Tibial nerve (tissue), 4 donors: Measurements from ENCODE around the gene ARPC1A. TPM values are rescaled to one million over a fixed set of nuclear protein-coding genes. Genes with fewer than 3 reads are reported as not detected.
A peak's percentile ranks its signal among the peaks of the same experiment; 100 is the strongest.

Experiments used
- DNase-seq, 2 donors: peaks; one replicate each; pipeline ENCODE4 v3.0.0-alpha.2; 2019; ENCODE audit warnings: low spot score in 2 of 2
- H3K27ac ChIP-seq, 4 donors: fragments of 200-600 bp; sonication (generic) in 3 of 4; one replicate each; pipeline ENCODE4 v1.5.1; 2017 to 2019; ENCODE audit warnings: mild to moderate bottlenecking in 1 of 4
- H3K27me3 ChIP-seq, 2 donors: fragments of 200-600 bp; sonication (generic) in 1 of 2; one replicate each; pipeline versions ENCODE4 v1.5.1 to v1.6.0; 2017 to 2019
- H3K36me3 ChIP-seq, 3 donors: fragments of 200-600 bp; sonication (generic); one replicate each; pipeline ENCODE4 v1.5.1; 2018 to 2019
- H3K4me1 ChIP-seq, 4 donors: fragments of 200-600 bp; sonication (generic) in 3 of 4; one replicate each; pipeline ENCODE4 v1.5.1; 2017 to 2019
- H3K4me3 ChIP-seq, 4 donors: fragments of 200-600 bp; sonication (generic) in 3 of 4; one replicate each; pipeline ENCODE4 v1.5.1; 2017 to 2019; ENCODE audit warnings: mild to moderate bottlenecking in 1 of 4, moderate library complexity in 1 of 4
- H3K9me3 ChIP-seq, 4 donors: fragments of 200-600 bp; sonication (generic) in 3 of 4; one replicate each; pipeline ENCODE4 v1.5.1; 2017 to 2019
- EP300 ChIP-seq, 2 donors: sonication (generic); formaldehyde crosslinking; IDR thresholded peaks; one replicate each; pipeline ENCODE4 v1.6.1; 2017; ENCODE audit warnings: antibody characterized with exemption in 2 of 2, mild to moderate bottlenecking in 1 of 2
- POLR2A ChIP-seq, 2 donors: fragments of 450-650 bp; IDR thresholded peaks; one replicate each; pipeline ENCODE4 v1.6.1; 2017; ENCODE audit warnings: antibody characterized with exemption in 2 of 2, mild to moderate bottlenecking in 2 of 2, moderate library complexity in 2 of 2
- WGBS, 2 donors: methylation state at CpG; one replicate each; pipeline ENCODE4 v1.1.5; 2018; 5-methylcytosine and 5-hydroxymethylcytosine counted together
- total RNA-seq, 4 donors: library from RNA; depleted of rRNA; stranded (reverse); fragments of >200 nt; gene quantifications; one replicate each; pipeline ENCODE4 v1.1.0, GENCODE V29; 2016
- TF ChIP-seq, protein P1 (sequence below), 5 experiments: fragments of 200-600 bp in 3 of 5; fragments of 450-650 bp in 2 of 5; sonication (generic) in 3 of 5; IDR thresholded peaks; one replicate each; pipeline ENCODE4 v1.5.1; 2016 to 2019; ENCODE audit warnings: antibody characterized with exemption in 5 of 5, mild to moderate bottlenecking in 3 of 5, moderate library complexity in 2 of 5

The ARPC1A gene
- total RNA-seq, 4 donors from 2014 or later, result 92.2 to 151 (median 118) TPM

DNA sequence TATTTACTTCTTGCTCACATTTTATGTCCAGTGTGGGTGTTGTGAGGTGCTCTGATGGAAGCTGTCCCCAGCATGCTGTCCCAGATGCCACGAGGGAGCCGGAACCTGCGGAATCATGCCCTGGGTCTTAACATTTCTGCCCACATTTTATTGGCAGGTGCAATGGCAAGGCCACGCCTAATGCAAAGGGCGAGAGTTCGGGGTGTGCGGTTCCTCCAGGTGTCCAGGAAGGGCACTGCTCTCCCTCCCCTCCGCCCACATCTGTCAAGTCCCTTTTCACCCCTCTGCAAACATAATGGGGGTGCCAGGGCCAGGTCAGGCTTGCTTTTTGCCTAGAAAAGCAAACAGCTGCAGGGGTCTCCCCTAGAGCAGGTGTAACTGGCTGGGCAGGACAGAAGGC is 66.3 kb downstream of the ARPC1A start:
- TF ChIP-seq EP300 (IDR thresholded peaks at IDR 0.05), result no peak
- TF ChIP-seq POLR2A (IDR thresholded peaks at IDR 0.05), result no peak
- TF ChIP-seq, protein P1, sequence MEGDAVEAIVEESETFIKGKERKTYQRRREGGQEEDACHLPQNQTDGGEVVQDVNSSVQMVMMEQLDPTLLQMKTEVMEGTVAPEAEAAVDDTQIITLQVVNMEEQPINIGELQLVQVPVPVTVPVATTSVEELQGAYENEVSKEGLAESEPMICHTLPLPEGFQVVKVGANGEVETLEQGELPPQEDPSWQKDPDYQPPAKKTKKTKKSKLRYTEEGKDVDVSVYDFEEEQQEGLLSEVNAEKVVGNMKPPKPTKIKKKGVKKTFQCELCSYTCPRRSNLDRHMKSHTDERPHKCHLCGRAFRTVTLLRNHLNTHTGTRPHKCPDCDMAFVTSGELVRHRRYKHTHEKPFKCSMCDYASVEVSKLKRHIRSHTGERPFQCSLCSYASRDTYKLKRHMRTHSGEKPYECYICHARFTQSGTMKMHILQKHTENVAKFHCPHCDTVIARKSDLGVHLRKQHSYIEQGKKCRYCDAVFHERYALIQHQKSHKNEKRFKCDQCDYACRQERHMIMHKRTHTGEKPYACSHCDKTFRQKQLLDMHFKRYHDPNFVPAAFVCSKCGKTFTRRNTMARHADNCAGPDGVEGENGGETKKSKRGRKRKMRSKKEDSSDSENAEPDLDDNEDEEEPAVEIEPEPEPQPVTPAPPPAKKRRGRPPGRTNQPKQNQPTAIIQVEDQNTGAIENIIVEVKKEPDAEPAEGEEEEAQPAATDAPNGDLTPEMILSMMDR (IDR thresholded peaks at IDR 0.05), result no peak
- Histone ChIP-seq H3K4me3 (peak overlapping the region in 1 of 4 donors; percentile 53), H3K9me3 (no peaks in the 10 kb centered on the region), H3K27ac (peak overlapping the region; percentile 70 to 88 (median 76)), H3K27me3 (no peaks in the 10 kb centered on the region), H3K36me3 (peaks cover 0 to 89% (median 11%) of the 10 kb centered on the region in 3 donors), H3K4me1 (peaks cover 0 to 50% (median 18%) of the 10 kb centered on the region in 4 donors)
- WGBS, 2 donors, result 83 to 89% methylated on average over 8 of the region's 8 CpGs
- DNase-seq, result no peak

DNA sequence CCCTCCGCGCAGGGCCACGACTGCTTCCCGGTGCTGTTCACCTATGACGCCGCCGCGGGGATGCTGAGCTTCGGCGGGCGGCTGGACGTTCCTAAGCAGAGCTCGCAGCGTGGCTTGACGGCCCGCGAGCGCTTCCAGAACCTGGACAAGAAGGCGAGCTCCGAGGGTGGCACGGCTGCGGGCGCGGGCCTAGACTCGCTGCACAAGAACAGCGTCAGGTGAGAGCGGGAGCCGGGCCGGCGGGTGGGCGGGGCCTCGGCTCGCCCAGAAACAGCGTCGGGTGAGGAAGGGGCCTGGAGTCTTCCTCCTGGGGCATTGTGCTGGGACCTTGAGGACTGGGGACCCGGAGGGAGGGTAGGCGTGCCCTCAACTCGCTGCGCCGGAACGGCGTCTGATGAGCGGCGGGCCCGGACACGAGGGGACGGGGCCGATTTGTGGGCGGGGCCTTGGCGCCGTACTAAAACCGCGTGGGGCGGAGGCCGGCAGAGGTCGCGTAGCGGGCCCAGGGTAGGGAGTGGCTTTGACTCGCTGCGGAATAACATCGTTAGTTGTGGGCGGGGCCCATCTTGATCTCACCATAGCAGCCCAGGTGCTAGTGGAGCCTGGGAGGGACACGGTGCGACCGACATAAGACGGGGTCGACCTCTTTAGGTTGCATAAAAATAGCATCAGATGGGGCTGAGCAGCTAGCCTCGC is 67.1 kb downstream of the ARPC1A start:
- TF ChIP-seq EP300 (IDR thresholded peaks at IDR 0.05), result peak in 1 of 2 donors; percentile 78
- TF ChIP-seq, protein P1 (IDR thresholded peaks at IDR 0.05), result no peak
- TF ChIP-seq POLR2A (IDR thresholded peaks at IDR 0.05), result peak in 1 of 2 donors; percentile 31
- H3K27ac ChIP-seq, result peak overlapping the region; percentile 70 to 88 (median 76)
- peaks cover 0 to 58% (median 20%) of the 10 kb centered on the region in 4 donors for H3K4me1 ChIP-seq
- peak; percentile 52 to 54 for DNase-seq
- no peaks in the 10 kb centered on the region for H3K27me3 ChIP-seq
- 4 to 11% methylated on average over 31 to 39 of the region's 68 CpGs for WGBS, 2 donors
- no peaks in the 10 kb centered on the region for H3K9me3 ChIP-seq
- peaks cover 0 to 89% (median 16%) of the 10 kb centered on the region in 3 donors for H3K36me3 ChIP-seq
- peak overlapping the region; percentile 32 to 53 (median 48) for H3K4me3 ChIP-seq

DNA sequence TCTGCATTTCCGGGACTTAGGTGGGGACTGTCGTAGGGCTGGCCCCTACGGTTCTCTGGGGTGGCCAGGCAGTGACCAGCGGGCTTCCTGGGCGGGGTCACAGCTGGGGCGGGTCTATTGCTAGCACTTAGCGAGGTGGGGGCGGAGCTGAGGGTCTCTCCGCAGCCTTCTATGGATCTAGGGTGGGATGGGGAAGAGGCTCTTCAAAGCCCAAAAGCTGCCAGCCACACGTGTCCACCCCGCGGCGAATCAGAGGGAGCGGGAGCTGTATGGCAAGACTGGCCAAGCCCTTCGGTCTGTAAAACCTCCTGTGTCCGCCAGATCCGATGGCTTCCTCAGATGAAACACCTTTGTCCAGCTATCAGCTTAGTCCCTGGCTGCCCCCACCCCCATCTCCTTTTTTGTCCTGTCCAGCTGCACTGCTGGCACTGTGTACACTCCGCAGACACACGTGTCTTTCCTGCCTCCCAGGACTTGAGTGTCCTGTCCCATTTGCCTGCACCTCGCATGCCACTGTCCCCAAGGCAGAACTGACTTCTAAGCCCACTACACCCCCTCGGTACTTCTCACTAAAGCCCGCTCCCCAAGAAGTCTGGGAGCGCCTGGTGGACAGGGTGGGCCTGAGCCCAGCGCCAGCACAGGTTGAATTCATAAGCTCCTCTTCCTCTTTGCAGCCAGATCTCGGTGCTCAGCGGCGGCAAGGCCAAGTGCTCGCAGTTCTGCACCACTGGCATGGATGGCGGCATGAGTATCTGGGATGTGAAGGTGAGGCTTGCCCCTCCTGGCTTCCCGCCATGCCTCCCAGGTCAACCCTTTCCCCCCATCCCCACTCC is 67.9 kb downstream of the ARPC1A start:
- DNase-seq, result no peak
- WGBS, 2 donors, result 47 to 63% methylated on average over 26 to 29 of the region's 30 CpGs

DNA sequence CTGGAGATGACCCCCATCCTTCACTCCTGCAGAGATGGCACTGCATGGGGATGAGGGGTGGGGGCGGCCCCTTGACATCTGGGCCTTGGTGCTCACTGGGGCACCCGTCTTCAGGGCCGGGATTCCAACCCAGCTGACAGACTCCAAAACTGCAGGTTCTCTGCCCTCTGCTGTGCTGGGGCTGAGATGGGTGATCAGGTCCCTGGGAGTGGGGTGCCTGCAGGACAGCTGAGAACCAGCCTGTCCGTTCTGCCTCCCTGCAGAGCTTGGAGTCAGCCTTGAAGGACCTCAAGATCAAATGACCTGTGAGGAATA is 68.4 kb downstream of the ARPC1A start:
- peaks cover 0 to 69% (median 20%) of the 10 kb centered on the region in 4 donors for H3K4me1 ChIP-seq
- no peaks in the 10 kb centered on the region for H3K9me3 ChIP-seq
- H3K27ac ChIP-seq, result peak overlapping the region in 1 of 4 donors; percentile 88
- peaks cover 0 to 89% (median 9%) of the 10 kb centered on the region in 3 donors for H3K36me3 ChIP-seq
- TF ChIP-seq EP300 (IDR thresholded peaks at IDR 0.05), result no peak
- TF ChIP-seq, protein P1 (IDR thresholded peaks at IDR 0.05), result no peak
- no peak for TF ChIP-seq POLR2A (IDR thresholded peaks at IDR 0.05)
- WGBS, 2 donors, result 66 to 100% methylated on average over 2 to 4 of the region's 4 CpGs
- DNase-seq, result no peak
- H3K27me3 ChIP-seq, result no peaks in the 10 kb centered on the region
- no peak overlapping the region for H3K4me3 ChIP-seq

More for the DNA sequence above, 67.9 kb downstream of the ARPC1A start:
- H3K27ac ChIP-seq, result peak overlapping the region; percentile 70 to 88 (median 76)
- peaks cover 0 to 89% (median 9%) of the 10 kb centered on the region in 3 donors for H3K36me3 ChIP-seq
- H3K9me3 ChIP-seq, result no peaks in the 10 kb centered on the region
- no peaks in the 10 kb centered on the region for H3K27me3 ChIP-seq
- H3K4me1 ChIP-seq, result peaks cover 0 to 64% (median 20%) of the 10 kb centered on the region in 4 donors
- TF ChIP-seq EP300 (IDR thresholded peaks at IDR 0.05), result no peak
- no peak for TF ChIP-seq POLR2A (IDR thresholded peaks at IDR 0.05)
- TF ChIP-seq, protein P1 (IDR thresholded peaks at IDR 0.05), result no peak
- peak overlapping the region; percentile 32 to 53 (median 48) for H3K4me3 ChIP-seq
